AG10803 (cell line): Measurements from ENCODE around the gene GAGE10.

Source experiments
- DNase-seq: peaks from one replicate; pipeline ENCODE4 v3.0.0; 2010; ENCODE audit warnings: low read depth
- H3K4me3 ChIP-seq: 2 replicates; pipeline ENCODE4 v1.5.1; 2011; ENCODE audit warnings: mild to moderate bottlenecking, low read length, control low read depth
- TF ChIP-seq, protein P1 (sequence below): conservative IDR thresholded peaks from 2 replicates; pipeline ENCODE4 v1.5.1; 2011; ENCODE audit warnings: mild to moderate bottlenecking, low read length, control low read depth, inconsistent platforms

GAGE10 gene

DNA sequence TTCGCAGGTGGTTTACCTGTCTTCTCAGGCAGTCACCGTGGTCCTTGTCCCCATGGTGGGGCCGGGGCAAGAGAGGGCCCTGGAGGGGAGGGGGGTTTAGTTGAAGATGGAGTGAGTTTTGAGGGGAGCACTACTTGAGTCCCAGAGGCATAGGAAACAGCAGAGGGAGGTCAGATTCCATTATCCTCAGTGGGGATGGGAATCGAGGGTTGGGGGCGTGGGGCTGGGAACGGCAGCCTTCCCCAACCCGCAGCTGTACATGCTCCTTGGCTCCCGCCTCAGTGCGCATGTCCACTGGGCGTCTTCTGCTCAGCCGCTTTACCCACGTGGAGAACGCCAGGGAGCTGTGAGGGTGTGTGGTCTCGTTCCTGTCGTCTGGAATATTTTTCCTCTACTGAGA is at the start of gene GAGE10:
GAGE10 (plus strand) TSS at position 301 of the 400 bp plus-strand sequence. CDS start 1,214 bp downstream, outside the sequence.
- H3K4me3 ChIP-seq: no peak within 1 kb of the TSS
- TF ChIP-seq, protein P1, sequence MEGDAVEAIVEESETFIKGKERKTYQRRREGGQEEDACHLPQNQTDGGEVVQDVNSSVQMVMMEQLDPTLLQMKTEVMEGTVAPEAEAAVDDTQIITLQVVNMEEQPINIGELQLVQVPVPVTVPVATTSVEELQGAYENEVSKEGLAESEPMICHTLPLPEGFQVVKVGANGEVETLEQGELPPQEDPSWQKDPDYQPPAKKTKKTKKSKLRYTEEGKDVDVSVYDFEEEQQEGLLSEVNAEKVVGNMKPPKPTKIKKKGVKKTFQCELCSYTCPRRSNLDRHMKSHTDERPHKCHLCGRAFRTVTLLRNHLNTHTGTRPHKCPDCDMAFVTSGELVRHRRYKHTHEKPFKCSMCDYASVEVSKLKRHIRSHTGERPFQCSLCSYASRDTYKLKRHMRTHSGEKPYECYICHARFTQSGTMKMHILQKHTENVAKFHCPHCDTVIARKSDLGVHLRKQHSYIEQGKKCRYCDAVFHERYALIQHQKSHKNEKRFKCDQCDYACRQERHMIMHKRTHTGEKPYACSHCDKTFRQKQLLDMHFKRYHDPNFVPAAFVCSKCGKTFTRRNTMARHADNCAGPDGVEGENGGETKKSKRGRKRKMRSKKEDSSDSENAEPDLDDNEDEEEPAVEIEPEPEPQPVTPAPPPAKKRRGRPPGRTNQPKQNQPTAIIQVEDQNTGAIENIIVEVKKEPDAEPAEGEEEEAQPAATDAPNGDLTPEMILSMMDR: no peak
- DNase-seq: no peak

- TF ChIP-seq, protein P1: no peak
- no peak overlapping the region for H3K4me3 ChIP-seq
Observed at GRCh38 chrX:49254639-49255038, 48.8 kb upstream of the GAGE10 start.

GRCh38 chrX:49256268-49256995 is 47.0 kb upstream of the GAGE10 start:
- TF ChIP-seq, protein P1: no peak
- no peak for DNase-seq

More at GRCh38 chrX:49254639-49255038, 48.8 kb upstream of the GAGE10 start:
- DNase-seq: no peak

DNA sequence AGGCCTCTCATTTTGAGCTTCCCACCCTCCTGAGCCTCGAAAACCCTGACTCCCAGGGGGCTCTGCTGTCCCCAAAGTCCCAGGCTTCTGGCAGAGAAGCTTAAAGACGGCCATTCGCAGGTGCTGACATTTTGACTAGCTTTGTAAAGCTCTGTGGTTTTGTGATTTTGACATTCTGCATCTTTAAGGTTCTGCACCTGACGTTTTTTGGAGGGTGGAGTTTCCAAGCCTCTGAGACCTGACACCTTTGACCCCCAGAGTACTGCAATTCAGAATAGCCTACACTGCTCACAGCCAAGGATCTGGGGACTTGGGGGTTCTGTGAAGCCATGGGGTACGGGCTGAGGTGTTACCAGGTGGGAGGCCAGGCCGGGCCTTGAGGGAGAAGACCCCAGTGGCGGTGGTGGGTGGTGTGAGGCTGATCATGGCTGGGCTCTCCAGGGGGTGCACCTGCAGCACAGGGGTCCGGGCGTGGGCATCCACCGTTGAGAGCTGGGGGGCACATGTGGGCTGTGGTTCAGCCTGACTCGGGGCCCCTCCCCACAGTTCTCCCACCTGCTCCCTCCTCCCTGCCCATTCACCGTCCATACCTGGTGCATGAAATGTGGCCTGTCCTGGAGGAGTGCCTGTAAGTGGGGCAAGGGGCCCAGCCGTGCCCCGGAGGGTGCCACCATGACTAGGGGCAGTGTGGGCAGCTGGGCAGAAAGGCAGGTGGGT is 46.2 kb upstream of the GAGE10 start:
- DNase-seq: no peak
- TF ChIP-seq, protein P1: no peak
- no peak overlapping the region for H3K4me3 ChIP-seq

More at GRCh38 chrX:49256268-49256995, 47.0 kb upstream of the GAGE10 start:
- H3K4me3 ChIP-seq: no peak overlapping the region

GRCh38 chrX:49257846-49258748 is 45.3 kb upstream of the GAGE10 start:
- no peak overlapping the region for H3K4me3 ChIP-seq
- no peak for DNase-seq
- TF ChIP-seq, protein P1: no peak

DNA sequence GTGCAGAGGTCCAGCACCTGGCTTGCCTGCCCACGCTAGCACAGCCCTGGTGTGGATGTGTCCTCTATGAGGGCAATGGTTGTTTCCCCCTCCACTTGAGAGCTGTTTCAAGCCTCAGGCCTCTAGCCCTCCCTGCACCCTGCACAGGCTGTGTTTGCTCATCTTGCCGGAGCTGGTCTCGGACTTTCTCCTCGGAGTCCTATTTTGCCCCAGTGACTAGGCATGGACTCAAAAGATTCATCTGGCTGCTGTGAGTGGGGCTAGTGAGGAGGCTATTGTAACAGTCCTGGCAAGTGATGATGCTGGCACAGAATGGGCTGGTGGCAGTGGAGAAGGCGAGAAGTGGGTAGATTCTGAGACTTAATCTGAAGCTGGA is 44.7 kb upstream of the GAGE10 start:
- TF ChIP-seq, protein P1: no peak

More for the DNA sequence above, 44.7 kb upstream of the GAGE10 start:
- DNase-seq: no peak
- H3K4me3 ChIP-seq: no peak overlapping the region
